NT2/D1 (cell line): ENCODE measurements around the gene CIITA.

Experiments used
- DNase-seq: peaks from one replicate; pipeline ENCODE4 v3.0.0-alpha.2; 2011; ENCODE audit warnings: low read depth, low spot score
- H3K27me3 ChIP-seq: 2 replicates; pipeline ENCODE4 v1.6.0; 2011; ENCODE audit warnings: mild to moderate bottlenecking; ENCODE audit not compliant: insufficient read length, insufficient read depth
- H3K36me3 ChIP-seq: 2 replicates; pipeline ENCODE4 v1.6.1; 2011; ENCODE audit warnings: mild to moderate bottlenecking, low read length, mixed read lengths; ENCODE audit not compliant: insufficient read depth, insufficient read length
- H3K4me1 ChIP-seq: 2 replicates; pipeline ENCODE4 v1.5.1; 2011; ENCODE audit not compliant: insufficient read depth, insufficient read length
- H3K4me3 ChIP-seq: 2 replicates; pipeline ENCODE4 v1.5.1; 2011; ENCODE audit warnings: low read depth; ENCODE audit not compliant: insufficient read length
- H3K9ac ChIP-seq: 2 replicates; pipeline ENCODE4 v1.6.0; 2011; ENCODE audit warnings: low read depth; ENCODE audit not compliant: insufficient read length
- H3K9me3 ChIP-seq: 2 replicates; pipeline ENCODE4 v1.5.1; 2011; ENCODE audit warnings: mild to moderate bottlenecking, low read length; ENCODE audit not compliant: insufficient read depth
- SUZ12 ChIP-seq: IDR thresholded peaks from 2 replicates; pipeline ENCODE4 v1.6.1; 2011; ENCODE audit not compliant: insufficient read length, insufficient read depth; ENCODE audit errors: extremely low read depth
- YY1 ChIP-seq: IDR thresholded peaks from 2 replicates; pipeline ENCODE4 v1.6.1; 2011; ENCODE audit not compliant: insufficient read length, insufficient read depth
- ZNF274 ChIP-seq: IDR thresholded peaks from 2 replicates; pipeline ENCODE4 v1.6.1; 2011; ENCODE audit warnings: mild to moderate bottlenecking, low read depth, low read length

The CIITA gene

DNA sequence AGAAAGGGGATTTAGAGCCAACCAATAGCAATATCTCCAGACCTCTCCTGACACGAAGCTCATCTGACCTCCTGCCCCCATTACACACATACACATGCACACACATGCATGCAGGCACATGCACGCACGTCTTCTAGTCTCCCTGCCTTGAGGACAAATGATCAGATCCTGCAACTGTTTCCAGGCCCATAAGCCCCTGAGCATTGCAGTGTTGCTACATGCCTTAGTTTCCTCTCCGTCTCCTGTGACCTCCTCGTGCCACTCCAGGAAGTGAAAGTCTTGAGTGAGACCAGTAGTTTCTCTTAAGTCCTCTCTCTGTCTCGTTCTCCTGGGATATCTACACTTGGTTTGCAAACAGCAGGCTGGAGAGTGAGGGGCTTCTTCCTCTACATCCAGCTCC, 8.2 kb downstream of the CIITA start:
- H3K9ac ChIP-seq: no peak overlapping the region
- H3K4me1 ChIP-seq: no peaks in the 10 kb centered on the region
- no peaks in the 10 kb centered on the region for H3K36me3 ChIP-seq
- H3K9me3 ChIP-seq: no peaks in the 10 kb centered on the region
- H3K27me3 ChIP-seq: peaks cover 3% of the 10 kb centered on the region
- TF ChIP-seq SUZ12 (no peak), ZNF274 (no peak), YY1 (no peak)
- no peak for DNase-seq
- no peak overlapping the region for H3K4me3 ChIP-seq

DNA sequence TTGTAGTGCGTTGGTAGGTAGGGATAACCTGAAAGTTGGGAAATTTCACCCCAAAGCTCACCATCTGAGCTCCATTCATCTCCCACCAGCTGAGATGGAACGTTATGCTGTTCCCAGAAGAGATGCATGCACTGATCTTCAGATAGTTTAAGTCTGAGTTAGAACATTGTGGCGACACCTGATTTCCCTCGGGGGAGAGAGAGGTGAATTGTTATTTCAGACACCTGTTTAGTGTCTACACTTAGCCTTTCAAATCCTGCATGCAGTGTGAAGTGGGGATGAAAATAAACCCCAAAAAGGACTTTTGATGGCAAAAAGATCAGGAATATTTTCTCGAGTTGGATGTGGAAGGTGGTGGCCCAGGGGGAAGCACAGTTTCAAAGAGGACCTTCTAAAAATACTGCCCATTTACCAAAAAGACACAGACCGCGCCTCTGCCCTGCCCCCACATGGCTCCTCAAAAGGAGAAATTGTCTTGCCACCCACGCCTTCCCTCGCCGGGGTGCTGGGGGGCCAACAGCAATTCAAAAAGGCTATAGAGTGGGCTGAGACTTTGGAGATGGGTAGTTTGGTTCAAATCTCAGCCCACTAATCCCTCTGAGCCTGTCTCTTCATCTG, 11.4 kb downstream of the CIITA start:
- Histone ChIP-seq H3K4me3 (no peak overlapping the region), H3K27me3 (no peaks in the 10 kb centered on the region), H3K9ac (no peak overlapping the region), H3K36me3 (no peaks in the 10 kb centered on the region), H3K4me1 (no peaks in the 10 kb centered on the region), H3K9me3 (no peaks in the 10 kb centered on the region; the same call in 1 of the 2 replicates)
- no peak for TF ChIP-seq ZNF274
- TF ChIP-seq SUZ12: no peak
- no peak for TF ChIP-seq YY1
- DNase-seq: no peak

DNA sequence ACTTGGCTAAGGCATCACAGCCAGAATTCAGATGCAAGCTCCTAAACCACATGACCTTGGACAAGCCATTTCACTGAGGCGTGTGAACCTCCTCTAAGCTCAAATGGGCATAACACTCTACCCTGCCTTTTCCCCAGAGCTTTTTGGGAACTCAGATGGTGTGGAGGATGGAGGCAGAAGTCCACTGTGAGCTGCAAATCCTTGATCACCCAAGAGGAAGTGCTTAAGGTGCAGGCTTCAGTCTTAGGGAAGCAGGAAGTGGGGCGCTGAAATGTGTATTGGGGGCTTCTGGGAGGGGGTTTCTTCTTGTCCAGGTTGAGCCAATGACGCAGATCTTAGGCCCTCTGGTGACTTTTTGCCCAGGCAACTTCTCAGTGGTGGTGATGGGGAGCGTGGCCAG, 12.9 kb downstream of the CIITA start:
- Histone ChIP-seq H3K9me3 (no peaks in the 10 kb centered on the region; the same call in 1 of the 2 replicates), H3K4me1 (no peaks in the 10 kb centered on the region), H3K4me3 (no peak overlapping the region), H3K36me3 (no peaks in the 10 kb centered on the region), H3K9ac (no peak overlapping the region), H3K27me3 (peaks cover 3% of the 10 kb centered on the region)
- TF ChIP-seq YY1 (no peak), ZNF274 (no peak), SUZ12 (no peak)
- DNase-seq: no peak

DNA sequence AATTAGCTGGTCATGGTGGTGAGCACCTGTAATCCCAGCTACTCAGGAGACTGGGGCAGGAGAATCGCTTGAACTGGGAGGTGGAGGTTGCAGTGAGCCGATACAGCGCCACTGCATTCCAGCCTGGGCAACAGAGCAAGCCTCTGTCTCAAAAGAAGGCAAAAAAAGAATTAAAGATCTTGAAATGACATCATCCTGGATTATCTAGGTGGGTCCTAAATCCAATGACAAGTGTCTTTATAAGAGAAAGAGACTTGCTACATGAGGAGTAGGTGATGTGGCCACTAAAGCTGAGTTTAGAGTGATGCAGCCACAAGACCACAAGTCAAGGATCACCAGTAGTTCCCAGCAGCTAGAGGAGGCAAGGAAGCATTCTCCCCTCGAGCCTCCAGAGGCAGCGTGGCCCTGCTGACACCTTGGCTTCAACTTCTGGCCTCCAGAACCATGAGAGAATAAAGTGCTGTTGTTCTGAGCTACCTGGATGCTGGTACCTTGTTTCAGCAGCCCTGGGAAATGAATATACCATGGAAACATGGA, 15.8 kb downstream of the CIITA start:
- no peak overlapping the region for H3K9ac ChIP-seq
- H3K4me3 ChIP-seq: no peak overlapping the region
- H3K4me1 ChIP-seq: no peaks in the 10 kb centered on the region
- peaks cover 26% of the 10 kb centered on the region for H3K27me3 ChIP-seq
- no peaks in the 10 kb centered on the region for H3K36me3 ChIP-seq
- no peaks in the 10 kb centered on the region; the same call in 1 of the 2 replicates for H3K9me3 ChIP-seq
- DNase-seq: no peak
- no peak for TF ChIP-seq ZNF274
- no peak for TF ChIP-seq YY1
- TF ChIP-seq SUZ12: no peak

DNA sequence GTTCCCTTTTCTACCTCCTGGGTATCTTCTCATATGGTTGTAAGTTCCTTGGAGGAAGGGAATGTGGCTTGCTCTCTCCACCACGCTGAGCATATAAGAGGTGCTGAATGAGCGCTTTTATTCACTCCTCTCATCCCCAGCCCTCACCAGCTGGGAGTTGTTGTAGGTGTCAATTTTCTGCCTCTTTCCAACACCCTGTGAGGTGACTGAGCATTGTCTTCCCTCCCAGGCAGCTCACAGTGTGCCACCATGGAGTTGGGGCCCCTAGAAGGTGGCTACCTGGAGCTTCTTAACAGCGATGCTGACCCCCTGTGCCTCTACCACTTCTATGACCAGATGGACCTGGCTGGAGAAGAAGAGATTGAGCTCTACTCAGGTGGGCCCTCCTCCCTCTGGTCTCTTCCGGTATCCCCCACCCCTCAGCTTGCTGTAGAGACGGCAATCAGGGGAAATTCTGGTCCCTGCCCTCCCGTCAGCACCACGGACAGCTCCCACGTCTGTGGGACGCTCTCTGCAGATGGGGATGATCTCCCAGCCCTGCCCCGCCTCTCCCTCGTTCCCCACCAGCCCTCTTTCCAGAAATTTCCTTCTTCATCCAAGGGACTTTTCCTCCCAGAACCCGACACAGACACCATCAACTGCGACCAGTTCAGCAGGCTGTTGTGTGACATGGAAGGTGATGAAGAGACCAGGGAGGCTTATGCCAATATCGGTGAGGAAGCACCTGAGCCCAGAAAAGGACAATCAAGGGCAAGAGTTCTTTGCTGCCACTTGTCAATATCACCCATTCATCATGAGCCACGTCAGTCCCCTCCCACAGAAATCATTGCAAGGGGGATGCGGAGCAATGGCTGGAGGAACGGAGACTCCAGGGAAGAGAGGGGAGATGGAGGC, 18.3 kb downstream of the CIITA start:
- Histone ChIP-seq H3K36me3 (no peaks in the 10 kb centered on the region), H3K4me3 (no peak overlapping the region), H3K9ac (no peak overlapping the region), H3K4me1 (no peaks in the 10 kb centered on the region), H3K9me3 (no peaks in the 10 kb centered on the region; the same call in 1 of the 2 replicates), H3K27me3 (peaks cover 26% of the 10 kb centered on the region)
- DNase-seq: peak; percentile 63
- no peak for TF ChIP-seq ZNF274

DNA sequence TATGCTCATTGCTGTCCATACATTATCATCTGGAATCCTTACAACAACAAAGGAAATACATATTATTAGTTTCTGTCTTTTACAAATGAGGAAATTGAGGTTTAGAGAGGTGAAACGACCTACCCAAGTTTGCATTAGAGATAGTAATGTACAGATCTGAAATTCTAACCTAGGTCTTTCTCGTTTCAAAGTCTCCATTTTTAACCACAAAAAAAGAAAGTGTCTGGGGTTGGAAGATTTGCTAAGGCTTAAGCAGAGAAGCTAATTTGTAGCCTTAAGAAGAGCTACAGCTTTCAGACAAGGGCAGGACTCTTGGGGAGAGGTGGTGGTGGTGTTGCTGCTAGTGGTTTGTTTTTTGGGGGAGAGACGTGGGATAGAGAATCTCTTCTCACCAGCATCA, 19.2 kb downstream of the CIITA start:
- Histone ChIP-seq H3K27me3 (peaks cover 26% of the 10 kb centered on the region), H3K9ac (no peak overlapping the region), H3K36me3 (no peaks in the 10 kb centered on the region), H3K4me1 (no peaks in the 10 kb centered on the region), H3K9me3 (no peaks in the 10 kb centered on the region; the same call in 1 of the 2 replicates), H3K4me3 (no peak overlapping the region)
- TF ChIP-seq ZNF274 (no peak), YY1 (no peak), SUZ12 (no peak)
- no peak for DNase-seq

DNA sequence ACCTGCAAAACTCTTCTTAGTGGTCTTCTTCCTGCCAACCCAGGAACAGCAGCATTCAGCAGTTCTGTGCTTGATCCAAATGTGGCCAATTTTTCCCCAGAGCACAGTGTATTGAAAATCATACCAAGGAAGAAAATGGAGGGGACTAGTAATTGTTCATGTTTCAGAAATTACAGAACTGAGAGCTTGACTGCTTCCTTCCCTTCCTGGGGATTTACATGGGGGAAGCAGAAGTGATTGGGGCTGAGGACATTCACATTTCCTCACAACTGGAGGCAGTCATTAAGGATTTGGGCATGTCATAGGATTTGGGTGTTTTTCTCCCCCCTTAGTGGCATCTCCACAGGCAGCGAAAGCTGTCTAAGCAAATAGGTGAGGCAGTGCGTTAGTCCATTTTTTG, 19.7 kb downstream of the CIITA start:
- Histone ChIP-seq H3K4me1 (no peaks in the 10 kb centered on the region), H3K9ac (no peak overlapping the region), H3K4me3 (no peak overlapping the region), H3K27me3 (peaks cover 26% of the 10 kb centered on the region), H3K36me3 (no peaks in the 10 kb centered on the region), H3K9me3 (no peaks in the 10 kb centered on the region; the same call in 1 of the 2 replicates)
- no peak for DNase-seq
- no peak for TF ChIP-seq ZNF274
- TF ChIP-seq SUZ12: no peak
- no peak for TF ChIP-seq YY1
